ENCODE measurements around the gene PDE6B.

- TF ChIP-seq POLR2A (IDR thresholded peaks at IDR 0.05) (no peak), CTCF (IDR thresholded peaks at IDR 0.05) (no peak), EP300 (IDR thresholded peaks at IDR 0.05) (no peak)
These were observed 60.5 kb downstream of the PDE6B start for GRCh38 chr4:685679-686412.

Measured in gastroesophageal sphincter (tissue), 3 donors.